K562 (cell line): ENCODE results near the gene RTBDN. TPM values are rescaled to one million over a fixed set of nuclear protein-coding genes. Genes with fewer than 3 reads are reported as not detected.
A peak's percentile ranks its signal among the peaks of the same experiment; 100 is the strongest.

ENCODE experiments used
- CEBPB ChIP-seq: fragments of 450-650 bp; IDR thresholded peaks from 2 replicates; pipeline ENCODE4 v1.6.1; 2016; ENCODE audit warnings: missing genetic modification characterization, missing compliant biosample characterization
- ELF2 ChIP-seq: fragments of 250-450 bp; sonication (Bioruptor Pico); IDR thresholded peaks from 2 replicates; pipeline ENCODE4 v1.5.0; 2021; ENCODE audit warnings: mild to moderate bottlenecking
- FOXM1 ChIP-seq, 2 experiments: fragments of 450-650 bp in 1 of 2; sonication (generic) in 1 of 2; formaldehyde crosslinking in 1 of 2; IDR thresholded peaks; 2 replicates each; pipeline versions ENCODE4 v1.6.1 to v1.9.0; 2017 to 2022; ENCODE audit warnings: low read depth in 2 of 2, mild to moderate bottlenecking in 2 of 2, missing genetic modification reagents in 1 of 2, moderate library complexity in 1 of 2
- KLF13 ChIP-seq: fragments of 450-650 bp; IDR thresholded peaks from 2 replicates; pipeline ENCODE4 v1.6.1; 2016; ENCODE audit warnings: missing genetic modification characterization, low read depth, mild to moderate bottlenecking, missing compliant biosample characterization, moderate library complexity, borderline replicate concordance
- MLLT1 ChIP-seq, 2 experiments: fragments of 450-650 bp; IDR thresholded peaks; 2 replicates each; pipeline ENCODE4 v1.6.1; 2016
- REST ChIP-seq, 2 experiments: fragments of 450-650 bp; formaldehyde crosslinking in 1 of 2; IDR thresholded peaks; 2 replicates each; pipeline versions ENCODE4 v1.4.0 to v1.6.1; 2014 to 2020; ENCODE audit warnings: mild to moderate bottlenecking in 2 of 2, borderline replicate concordance in 1 of 2, low read depth in 1 of 2
- SMAD4 ChIP-seq: fragments of 250-450 bp; sonication (Bioruptor Pico); conservative IDR thresholded peaks from 2 replicates; pipeline ENCODE4 v1.8.0; 2021; ENCODE audit warnings: inconsistent platforms, mild to moderate bottlenecking, moderate library complexity
- SOX6 ChIP-seq: fragments of 450-650 bp; IDR thresholded peaks from 2 replicates; pipeline ENCODE4 v1.6.1; 2014; ENCODE audit warnings: mild to moderate bottlenecking
- ZKSCAN8 ChIP-seq: fragments of 200-800 bp; sonication (Bioruptor generic); IDR thresholded peaks from 2 replicates; pipeline ENCODE4 v1.6.1; 2016; ENCODE audit warnings: missing genetic modification characterization, missing compliant biosample characterization
- polyA plus RNA-seq, 8 experiments: library from polyadenylated mRNA; depleted of rRNA in 4 of 8; stranded (reverse) in 5 of 8; unstranded in 3 of 8; fragments of >200 nt; fragmentation: Nextera tagmentation in 2 of 8; fragmentation: Illumina TruSeq in 1 of 8; extraction: Ambion mirVana in 2 of 8; extraction: Trizol in 1 of 8; gene quantifications; 2 replicates each; pipeline versions ENCODE4 v1.2.1 to v1.2.3, GENCODE V29; 2011 to 2014; ENCODE audit warnings: inconsistent platforms in 1 of 8, missing spikeins in 1 of 8
- total RNA-seq, 7 experiments: library from RNA; depleted of rRNA in 6 of 7; stranded (reverse); fragments of >200 nt in 6 of 7; fragmentation: Illumina TruSeq in 2 of 7; extraction: Trizol in 2 of 7; gene quantifications; 2 replicates each; pipeline versions ENCODE4 v1.2.1 to v1.2.3, GENCODE V29; 2011 to 2021; ENCODE audit warnings: low replicate concordance in 1 of 7
- TF ChIP-seq, protein P1 (sequence below): fragments of 250-450 bp; sonication (Bioruptor Pico); IDR thresholded peaks from 2 replicates; pipeline ENCODE4 v1.4.0; 2020; ENCODE audit warnings: mild to moderate bottlenecking, moderate library complexity

RTBDN gene
- total and polyA plus RNA-seq, 9 of the 15 experiments (the other 6 are each of a cell fraction or from before 2014, with no cell fraction given) = 0.20 to 2.3 (median 0.72) TPM; not detected in 1

DNA sequence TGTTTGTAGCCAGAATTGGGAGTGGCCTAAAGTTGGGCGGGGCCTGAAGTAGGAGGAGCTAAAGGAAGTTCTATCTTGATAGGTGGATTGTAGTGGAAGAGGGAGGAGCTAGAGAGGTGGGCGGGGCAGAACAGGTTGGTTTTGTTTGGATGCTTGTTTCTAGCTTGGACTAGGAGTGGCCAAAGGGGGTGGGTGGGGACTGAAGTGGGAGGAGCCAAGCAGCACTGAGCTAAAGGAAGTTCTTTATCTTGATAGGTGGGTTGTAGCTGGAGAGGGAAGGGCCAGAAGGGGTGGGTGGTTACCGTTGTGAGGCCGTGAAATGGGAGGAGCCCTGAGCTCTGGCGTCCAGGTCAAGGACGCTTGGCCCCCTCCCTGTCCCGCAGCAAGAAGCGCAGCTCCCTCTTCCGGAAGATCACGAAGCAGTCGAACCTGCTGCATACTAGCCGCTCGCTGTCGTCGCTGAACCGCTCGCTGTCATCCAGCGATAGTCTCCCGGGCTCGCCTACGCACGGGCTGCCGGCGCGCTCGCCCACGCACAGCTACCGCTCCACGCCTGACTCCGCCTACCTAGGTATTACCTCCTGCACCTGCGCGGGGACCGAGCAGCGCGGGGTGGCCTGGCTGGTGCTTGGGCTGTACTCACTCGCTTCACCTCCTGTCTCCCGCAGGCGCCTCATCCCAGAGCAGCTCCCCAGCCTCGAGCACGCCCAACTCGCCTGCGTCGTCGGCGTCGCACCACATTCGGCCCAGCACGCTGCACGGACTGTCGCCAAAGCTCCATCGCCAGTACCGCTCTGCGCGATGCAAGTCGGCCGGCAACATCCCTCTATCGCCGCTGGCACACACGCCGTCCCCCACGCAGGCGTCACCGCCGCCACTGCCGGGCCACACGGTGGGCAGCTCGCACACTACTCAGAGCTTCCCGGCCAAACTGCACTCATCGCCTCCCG, 38.8 kb upstream of the RTBDN start (continued):
- TF ChIP-seq KLF13 (tag) = no peak
- TF ChIP-seq SMAD4 = no peak
- peak in 1 of 2 experiments; percentile 78; a peak in 2 of 4 replicates for TF ChIP-seq MLLT1 (IDR thresholded peaks at IDR 0.05)
- no peak for TF ChIP-seq CEBPB (tag)
- no peak for TF ChIP-seq REST (IDR thresholded peaks at IDR 0.05; ENCODE audit: borderline replicate concordance)
- TF ChIP-seq REST (CRISPR knock-in tag; IDR thresholded peaks at IDR 0.05; ENCODE audit: low read depth) = no peak
- no peak for TF ChIP-seq FOXM1 (IDR thresholded peaks at IDR 0.05; ENCODE audit: low read depth)
- TF ChIP-seq FOXM1 (CRISPR knock-in tag; IDR thresholded peaks at IDR 0.05; ENCODE audit: low read depth) = no peak
- TF ChIP-seq ZKSCAN8 (CRISPR knock-in tag) = no peak
- TF ChIP-seq, protein P1, sequence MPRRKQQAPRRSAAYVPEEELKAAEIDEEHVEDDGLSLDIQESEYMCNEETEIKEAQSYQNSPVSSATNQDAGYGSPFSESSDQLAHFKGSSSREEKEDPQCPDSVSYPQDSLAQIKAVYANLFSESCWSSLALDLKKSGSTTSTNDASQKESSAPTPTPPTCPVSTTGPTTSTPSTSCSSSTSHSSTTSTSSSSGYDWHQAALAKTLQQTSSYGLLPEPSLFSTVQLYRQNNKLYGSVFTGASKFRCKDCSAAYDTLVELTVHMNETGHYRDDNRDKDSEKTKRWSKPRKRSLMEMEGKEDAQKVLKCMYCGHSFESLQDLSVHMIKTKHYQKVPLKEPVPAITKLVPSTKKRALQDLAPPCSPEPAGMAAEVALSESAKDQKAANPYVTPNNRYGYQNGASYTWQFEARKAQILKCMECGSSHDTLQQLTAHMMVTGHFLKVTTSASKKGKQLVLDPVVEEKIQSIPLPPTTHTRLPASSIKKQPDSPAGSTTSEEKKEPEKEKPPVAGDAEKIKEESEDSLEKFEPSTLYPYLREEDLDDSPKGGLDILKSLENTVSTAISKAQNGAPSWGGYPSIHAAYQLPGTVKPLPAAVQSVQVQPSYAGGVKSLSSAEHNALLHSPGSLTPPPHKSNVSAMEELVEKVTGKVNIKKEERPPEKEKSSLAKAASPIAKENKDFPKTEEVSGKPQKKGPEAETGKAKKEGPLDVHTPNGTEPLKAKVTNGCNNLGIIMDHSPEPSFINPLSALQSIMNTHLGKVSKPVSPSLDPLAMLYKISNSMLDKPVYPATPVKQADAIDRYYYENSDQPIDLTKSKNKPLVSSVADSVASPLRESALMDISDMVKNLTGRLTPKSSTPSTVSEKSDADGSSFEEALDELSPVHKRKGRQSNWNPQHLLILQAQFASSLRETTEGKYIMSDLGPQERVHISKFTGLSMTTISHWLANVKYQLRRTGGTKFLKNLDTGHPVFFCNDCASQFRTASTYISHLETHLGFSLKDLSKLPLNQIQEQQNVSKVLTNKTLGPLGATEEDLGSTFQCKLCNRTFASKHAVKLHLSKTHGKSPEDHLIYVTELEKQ (CRISPR knock-in tag) = no peak
- no peak for TF ChIP-seq SOX6
- TF ChIP-seq ELF2 (CRISPR knock-in tag) = no peak
